ENCODE data around the gene KIF3C. TPM values are rescaled to one million over a fixed set of nuclear protein-coding genes. Genes with fewer than 3 reads are reported as not detected.

Gene KIF3C
- total and polyA plus RNA-seq, 9 of the 15 experiments (the other 6 are each of a cell fraction or from before 2014, with no cell fraction given): 0.69 to 6.7 (median 3.3) TPM

DNA sequence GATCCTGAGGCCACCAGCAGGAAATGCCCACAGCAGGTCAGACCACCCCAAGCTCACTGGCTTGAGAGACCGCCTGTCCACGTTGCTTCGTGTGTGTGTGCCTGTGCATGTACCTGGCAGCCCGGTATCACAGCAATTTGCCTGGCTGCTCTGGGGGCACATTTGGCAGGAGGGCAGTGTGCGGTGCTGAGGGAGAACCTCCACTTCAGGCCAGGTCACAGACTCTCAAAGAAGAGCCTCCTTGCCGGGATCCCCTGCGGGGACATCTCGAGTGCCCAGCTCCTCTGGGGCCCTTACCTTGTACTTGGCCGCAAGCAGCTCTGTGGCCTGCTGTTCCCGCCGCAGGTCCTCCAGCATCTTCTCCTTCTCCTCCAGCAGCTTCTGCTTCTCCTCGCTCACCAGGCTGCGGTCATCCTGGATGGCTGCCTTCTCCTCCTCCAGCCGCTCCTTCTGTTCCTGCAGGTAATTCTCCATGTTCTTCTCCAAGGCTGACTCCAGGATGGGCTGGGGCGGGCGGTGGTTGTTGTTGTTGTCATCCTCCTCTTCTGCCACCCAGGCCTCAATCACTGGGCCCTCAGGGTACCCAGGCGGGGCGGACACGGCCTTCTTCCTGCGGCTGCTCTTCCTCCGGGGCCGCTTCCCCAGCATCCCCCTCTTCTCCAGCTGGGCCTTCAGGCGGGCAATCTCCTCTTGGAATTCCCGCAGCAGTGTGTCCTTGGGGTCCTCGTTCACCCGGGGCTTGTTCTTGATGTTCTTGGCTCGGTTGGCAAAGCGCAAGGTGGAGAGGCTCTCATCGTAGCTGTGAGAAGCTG is 2.0 kb downstream of the KIF3C start:
- no peak for DNase-seq (ENCODE audit: extremely low read depth in 1 of 4, low spot score in 3 of 4)
- in situ Hi-C loops (cut with MboI) (no loop called here), intact Hi-C loops (cut with micrococcal nuclease) (no loop called here)
- Histone ChIP-seq H4K20me1 (replicated peaks; ENCODE audit: control insufficient read depth, insufficient read depth, low read length) (0 out of 2 replicates have a peak, but pooled peaks cover 7% of the 10 kb centered on the region), H3K36me3 (ENCODE audit: control insufficient read depth, insufficient read depth, low read length) (no peaks in the 10 kb centered on the region), H3K4me3 (no peak overlapping the region), H3K27ac (ENCODE audit: extremely low read depth, low read depth, low read length) (no peak overlapping the region), H3K9me3 (replicated peaks; ENCODE audit: control insufficient read depth, insufficient read depth, low read depth, low read length) (no peaks in the 10 kb centered on the region), H3K9me1 (ENCODE audit: control insufficient read depth, insufficient read depth, low read length) (no peaks in the 10 kb centered on the region), H3K9ac (ENCODE audit: insufficient read depth in 1 of 2, low read depth in 2 of 2, low read length in 2 of 2) (0 out of 4 replicates have a peak overlapping the region, but pooled peaks of 1 of the 2 experiments have one; percentile 55), H2AFZ (ENCODE audit: low read depth, low read length) (no peak overlapping the region), H3K27me3 (ENCODE audit: control insufficient read depth in 2 of 2, insufficient read depth in 2 of 2, low read length in 2 of 2) (no peaks in the 10 kb centered on the region), H3K79me2 (ENCODE audit: control insufficient read depth, insufficient read depth, low read length) (no peaks in the 10 kb centered on the region), H3K4me1 (replicated peaks in 1 of 2; ENCODE audit: control insufficient read depth in 2 of 2, insufficient read depth in 2 of 2, low read length in 2 of 2) (peaks cover 6 to 33% of the 10 kb centered on the region in 2 experiments; a peak in 3 of 5 replicates), H3K4me2 (ENCODE audit: insufficient read depth, low read length) (no peak overlapping the region)
- ChIA-PET CTCF (ENCODE audit: low intra/inter-chr PET ratio) (no interaction called here), POLR2A (interaction anchor here (0.6 to 0.9 kb wide), 3 partner anchors 18 to 121 kb away, joined by 3 read pairs; no protein-coding TSS in a partner anchor)
- no peak for ATAC-seq
- TF ChIP-seq RBFOX2 (IDR thresholded peaks at IDR 0.05; ENCODE audit: low read depth, low read length): peak; percentile 24; the same call in 1 of the 2 replicates
- TF ChIP-seq ZFX (CRISPR knock-in tag; IDR thresholded peaks at IDR 0.05): no peak
- BruUV-seq (replicated peaks): no TSS peak
- no peak for FAIRE-seq
- 75% methylated on average over 26 of the region's 29 CpGs for WGBS (ENCODE audit: insufficient coverage, low coverage, missing lambda C conversion rate)

DNA sequence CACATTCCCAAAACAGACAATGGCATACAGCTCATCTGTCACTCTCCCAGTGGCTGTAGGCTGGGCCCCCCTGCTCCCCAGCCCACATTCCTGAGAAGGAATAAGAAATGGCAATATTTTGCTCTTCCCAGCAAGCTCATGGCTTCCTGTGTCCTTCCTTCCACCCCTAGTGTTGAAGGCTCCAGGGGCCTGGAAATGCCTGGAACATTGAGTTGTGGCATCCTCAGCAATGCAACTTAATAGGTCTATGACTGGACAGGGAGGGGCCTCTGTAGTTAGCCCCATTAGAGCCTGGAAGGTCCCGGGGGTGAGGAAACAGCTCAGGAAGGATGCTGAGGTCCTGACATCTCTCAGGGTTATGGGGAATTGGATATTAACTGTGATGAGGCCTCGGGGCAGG is 3.3 kb downstream of the KIF3C start:
- H3K36me3 ChIP-seq (ENCODE audit: control insufficient read depth, insufficient read depth, low read length): no peaks in the 10 kb centered on the region; the same call in 2 of the 3 replicates
- no peak for FAIRE-seq
- no peaks in the 10 kb centered on the region for H3K27me3 ChIP-seq (ENCODE audit: control insufficient read depth in 2 of 2, insufficient read depth in 2 of 2, low read length in 2 of 2)
- H2AFZ ChIP-seq (ENCODE audit: low read depth, low read length): no peak overlapping the region
- no peak overlapping the region; a peak in 1 of 4 replicates for H3K9ac ChIP-seq (ENCODE audit: insufficient read depth in 1 of 2, low read depth in 2 of 2, low read length in 2 of 2)
- 30% methylated on average over 2 of the region's 2 CpGs for WGBS (ENCODE audit: insufficient coverage, low coverage, missing lambda C conversion rate)
- H3K9me1 ChIP-seq (ENCODE audit: control insufficient read depth, insufficient read depth, low read length): no peaks in the 10 kb centered on the region
- ChIA-PET CTCF (ENCODE audit: low intra/inter-chr PET ratio) (no interaction called here), POLR2A (interaction anchor here (0.6 to 1.3 kb wide), 4 partner anchors 15 to 126 kb away, joined by 3 to 4 read pairs (median 4); no protein-coding TSS in a partner anchor)
- H3K4me3 ChIP-seq: no peak overlapping the region
- DNase-seq (ENCODE audit: extremely low read depth in 1 of 4, low spot score in 3 of 4): no peak
- in situ Hi-C loops (cut with MboI) (no loop called here), intact Hi-C loops (cut with micrococcal nuclease) (no loop called here)
- no peak overlapping the region for H3K4me2 ChIP-seq (ENCODE audit: insufficient read depth, low read length)
- H3K4me1 ChIP-seq (replicated peaks in 1 of 2; ENCODE audit: control insufficient read depth in 2 of 2, insufficient read depth in 2 of 2, low read length in 2 of 2): peaks cover 6 to 33% of the 10 kb centered on the region in 2 experiments; a peak in 3 of 5 replicates
- BruUV-seq (replicated peaks): no TSS peak
- H4K20me1 ChIP-seq (replicated peaks; ENCODE audit: control insufficient read depth, insufficient read depth, low read length): 0 out of 2 replicates have a peak, but pooled peaks cover 7% of the 10 kb centered on the region
- no peak overlapping the region for H3K27ac ChIP-seq (ENCODE audit: extremely low read depth, low read depth, low read length)
- no peak for ATAC-seq
- no peaks in the 10 kb centered on the region; the same call in 2 of the 3 replicates for H3K79me2 ChIP-seq (ENCODE audit: control insufficient read depth, insufficient read depth, low read length)
- no peaks in the 10 kb centered on the region for H3K9me3 ChIP-seq (replicated peaks; ENCODE audit: control insufficient read depth, insufficient read depth, low read depth, low read length)
- TF ChIP-seq ZNF140 (CRISPR knock-in tag; IDR thresholded peaks at IDR 0.05) (no peak), HDAC1 (IDR thresholded peaks at IDR 0.05) (no peak), ARID1B (IDR thresholded peaks at IDR 0.05) (no peak), POLR2A (conservative IDR thresholded peaks at IDR 0.05) (no peak), HOXB6 (CRISPR knock-in tag; IDR thresholded peaks at IDR 0.05; ENCODE audit: borderline replicate concordance) (no peak), CC2D1A (IDR thresholded peaks at IDR 0.05) (no peak), SMAD2 (IDR thresholded peaks at IDR 0.05; ENCODE audit: low read depth, low read length) (no peak), PHTF2 (CRISPR knock-in tag; IDR thresholded peaks at IDR 0.05) (no peak), MXI1 (IDR thresholded peaks at IDR 0.05; ENCODE audit: low read depth, low read length) (no peak)
- TF ChIP-seq, protein P1, sequence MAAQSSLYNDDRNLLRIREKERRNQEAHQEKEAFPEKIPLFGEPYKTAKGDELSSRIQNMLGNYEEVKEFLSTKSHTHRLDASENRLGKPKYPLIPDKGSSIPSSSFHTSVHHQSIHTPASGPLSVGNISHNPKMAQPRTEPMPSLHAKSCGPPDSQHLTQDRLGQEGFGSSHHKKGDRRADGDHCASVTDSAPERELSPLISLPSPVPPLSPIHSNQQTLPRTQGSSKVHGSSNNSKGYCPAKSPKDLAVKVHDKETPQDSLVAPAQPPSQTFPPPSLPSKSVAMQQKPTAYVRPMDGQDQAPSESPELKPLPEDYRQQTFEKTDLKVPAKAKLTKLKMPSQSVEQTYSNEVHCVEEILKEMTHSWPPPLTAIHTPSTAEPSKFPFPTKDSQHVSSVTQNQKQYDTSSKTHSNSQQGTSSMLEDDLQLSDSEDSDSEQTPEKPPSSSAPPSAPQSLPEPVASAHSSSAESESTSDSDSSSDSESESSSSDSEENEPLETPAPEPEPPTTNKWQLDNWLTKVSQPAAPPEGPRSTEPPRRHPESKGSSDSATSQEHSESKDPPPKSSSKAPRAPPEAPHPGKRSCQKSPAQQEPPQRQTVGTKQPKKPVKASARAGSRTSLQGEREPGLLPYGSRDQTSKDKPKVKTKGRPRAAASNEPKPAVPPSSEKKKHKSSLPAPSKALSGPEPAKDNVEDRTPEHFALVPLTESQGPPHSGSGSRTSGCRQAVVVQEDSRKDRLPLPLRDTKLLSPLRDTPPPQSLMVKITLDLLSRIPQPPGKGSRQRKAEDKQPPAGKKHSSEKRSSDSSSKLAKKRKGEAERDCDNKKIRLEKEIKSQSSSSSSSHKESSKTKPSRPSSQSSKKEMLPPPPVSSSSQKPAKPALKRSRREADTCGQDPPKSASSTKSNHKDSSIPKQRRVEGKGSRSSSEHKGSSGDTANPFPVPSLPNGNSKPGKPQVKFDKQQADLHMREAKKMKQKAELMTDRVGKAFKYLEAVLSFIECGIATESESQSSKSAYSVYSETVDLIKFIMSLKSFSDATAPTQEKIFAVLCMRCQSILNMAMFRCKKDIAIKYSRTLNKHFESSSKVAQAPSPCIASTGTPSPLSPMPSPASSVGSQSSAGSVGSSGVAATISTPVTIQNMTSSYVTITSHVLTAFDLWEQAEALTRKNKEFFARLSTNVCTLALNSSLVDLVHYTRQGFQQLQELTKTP (IDR thresholded peaks at IDR 0.05; ENCODE audit: low read depth in 1 of 2, partially characterized antibody in 2 of 2): no peak
